Measurements from ENCODE around the gene MAPK7. TPM values are rescaled to one million over a fixed set of nuclear protein-coding genes. Genes with fewer than 3 reads are reported as not detected.

MAPK7 gene
- total and polyA plus RNA-seq, 10 of the 15 experiments (the other 5 are each of a cell fraction or from before 2014, with no cell fraction given) = 0.37 to 13.5 (median 5.6) TPM

DNA sequence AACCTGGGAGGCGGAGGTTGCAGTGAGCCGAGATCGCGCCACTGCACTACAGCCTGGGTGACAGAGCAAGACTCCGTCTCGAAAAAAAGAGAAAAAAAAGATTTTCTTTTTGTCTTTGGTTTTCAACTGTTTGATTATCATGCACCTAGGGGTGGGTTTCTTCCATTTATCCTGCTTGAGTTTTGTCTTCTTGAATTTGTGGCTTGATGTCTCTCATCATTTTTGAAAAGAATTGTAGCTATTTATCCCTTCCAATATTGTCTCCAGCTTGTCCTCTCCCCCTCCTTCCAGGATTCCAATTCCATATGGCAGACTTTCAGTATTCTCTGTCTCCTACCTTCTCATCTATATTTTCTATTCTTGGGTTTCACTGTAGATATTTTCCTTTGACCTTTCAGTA is 23.6 kb upstream of the MAPK7 start:
- ChIA-PET RAD21 (ENCODE audit: unreplicated experiment) (interaction anchor here (1.5 kb wide), 1 partner anchor 8 kb away, joined by 5 read pairs; the partner anchor contains the start of gene B9D1), POLR2A (interaction anchor here (0.6 kb wide), 1 partner anchor 305 kb away, joined by 3 read pairs; no protein-coding TSS in a partner anchor), SMC1A (ENCODE audit: uncharacterized antibody, unreplicated experiment) (interaction anchor here (1.5 kb wide), 1 partner anchor 11 kb away, joined by 4 read pairs; no protein-coding TSS in a partner anchor), CTCF (interaction anchor here (1.5 to 2.2 kb wide), 3 partner anchors 8 to 48 kb away, joined by 4 to 10 read pairs (median 5); partner anchors contain the start of gene B9D1)
- Histone ChIP-seq H3K27ac (ENCODE audit: control insufficient read depth, insufficient read depth) (no peak overlapping the region), H2AFZ (ENCODE audit: control insufficient read depth, low read depth, low read length) (no peak overlapping the region), H3K79me2 (ENCODE audit: control insufficient read depth, insufficient read depth, low read length) (no peaks in the 10 kb centered on the region), H3K4me2 (ENCODE audit: control insufficient read depth, insufficient read depth) (no peak overlapping the region), H3K36me3 (ENCODE audit: control insufficient read depth in 2 of 2, insufficient read depth in 2 of 2, low read length in 1 of 2) (no peaks in the 10 kb centered on the region), H3K4me1 (ENCODE audit: control insufficient read depth, insufficient read depth, low read length) (no peaks in the 10 kb centered on the region), H3K27me3 (replicated peaks in 1 of 2; ENCODE audit: control insufficient read depth in 2 of 2, insufficient read depth in 2 of 2, low read length in 1 of 2) (no peaks in the 10 kb centered on the region; a peak in 1 of 4 replicates), H4K20me1 (ENCODE audit: control insufficient read depth, insufficient read depth) (no peaks in the 10 kb centered on the region), H3K9me3 (replicated peaks; ENCODE audit: control insufficient read depth, insufficient read depth, low read length) (no peaks in the 10 kb centered on the region), H3K4me3 (no peak overlapping the region), H3K9ac (ENCODE audit: control insufficient read depth, insufficient read depth, low read length) (no peak overlapping the region)
- in situ Hi-C loops (cut with MboI) = no loop called here
- ATAC-seq (no peak), DNase-seq (ENCODE audit: low read depth, low spot score) (no peak), FAIRE-seq (no peak)
- BruUV-seq (replicated peaks) = no TSS peak
- WGBS (ENCODE audit: insufficient coverage, insufficient replicate concordance, low lambda C conversion rate, missing lambda C conversion rate) = 71% methylated on average over 6 of the region's 6 CpGs
- TF ChIP-seq, protein P1, sequence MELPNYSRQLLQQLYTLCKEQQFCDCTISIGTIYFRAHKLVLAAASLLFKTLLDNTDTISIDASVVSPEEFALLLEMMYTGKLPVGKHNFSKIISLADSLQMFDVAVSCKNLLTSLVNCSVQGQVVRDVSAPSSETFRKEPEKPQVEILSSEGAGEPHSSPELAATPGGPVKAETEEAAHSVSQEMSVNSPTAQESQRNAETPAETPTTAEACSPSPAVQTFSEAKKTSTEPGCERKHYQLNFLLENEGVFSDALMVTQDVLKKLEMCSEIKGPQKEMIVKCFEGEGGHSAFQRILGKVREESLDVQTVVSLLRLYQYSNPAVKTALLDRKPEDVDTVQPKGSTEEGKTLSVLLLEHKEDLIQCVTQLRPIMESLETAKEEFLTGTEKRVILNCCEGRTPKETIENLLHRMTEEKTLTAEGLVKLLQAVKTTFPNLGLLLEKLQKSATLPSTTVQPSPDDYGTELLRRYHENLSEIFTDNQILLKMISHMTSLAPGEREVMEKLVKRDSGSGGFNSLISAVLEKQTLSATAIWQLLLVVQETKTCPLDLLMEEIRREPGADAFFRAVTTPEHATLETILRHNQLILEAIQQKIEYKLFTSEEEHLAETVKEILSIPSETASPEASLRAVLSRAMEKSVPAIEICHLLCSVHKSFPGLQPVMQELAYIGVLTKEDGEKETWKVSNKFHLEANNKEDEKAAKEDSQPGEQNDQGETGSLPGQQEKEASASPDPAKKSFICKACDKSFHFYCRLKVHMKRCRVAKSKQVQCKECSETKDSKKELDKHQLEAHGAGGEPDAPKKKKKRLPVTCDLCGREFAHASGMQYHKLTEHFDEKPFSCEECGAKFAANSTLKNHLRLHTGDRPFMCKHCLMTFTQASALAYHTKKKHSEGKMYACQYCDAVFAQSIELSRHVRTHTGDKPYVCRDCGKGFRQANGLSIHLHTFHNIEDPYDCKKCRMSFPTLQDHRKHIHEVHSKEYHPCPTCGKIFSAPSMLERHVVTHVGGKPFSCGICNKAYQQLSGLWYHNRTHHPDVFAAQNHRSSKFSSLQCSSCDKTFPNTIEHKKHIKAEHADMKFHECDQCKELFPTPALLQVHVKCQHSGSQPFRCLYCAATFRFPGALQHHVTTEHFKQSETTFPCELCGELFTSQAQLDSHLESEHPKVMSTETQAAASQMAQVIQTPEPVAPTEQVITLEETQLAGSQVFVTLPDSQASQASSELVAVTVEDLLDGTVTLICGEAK (IDR thresholded peaks at IDR 0.05; ENCODE audit: borderline replicate concordance) = no peak
- TF ChIP-seq HCFC1 (IDR thresholded peaks at IDR 0.05; ENCODE audit: low read length) (no peak), POU2F2 (IDR thresholded peaks at IDR 0.05; ENCODE audit: borderline replicate concordance, low read depth, low read length) (no peak), IKZF2 (IDR thresholded peaks at IDR 0.05) (no peak), NR2C1 (IDR thresholded peaks at IDR 0.05) (no peak), CBFB (IDR thresholded peaks at IDR 0.05; ENCODE audit: low read depth) (no peak), SP1 (IDR thresholded peaks at IDR 0.05; ENCODE audit: low read depth, low read length) (no peak), STAT3 (IDR thresholded peaks at IDR 0.05; ENCODE audit: low read depth, low read length) (no peak)
- intact Hi-C loops (cut with micrococcal nuclease; ENCODE audit: unreplicated experiment) = no loop called here
